ENCODE measurements around the gene RAPGEF4. TPM values are rescaled to one million over a fixed set of nuclear protein-coding genes. Genes with fewer than 3 reads are reported as not detected.
A peak's percentile ranks its signal among the peaks of the same experiment; 100 is the strongest.

Gene RAPGEF4
- polyA plus RNA-seq, 1 experiment: 1.3 TPM

DNA sequence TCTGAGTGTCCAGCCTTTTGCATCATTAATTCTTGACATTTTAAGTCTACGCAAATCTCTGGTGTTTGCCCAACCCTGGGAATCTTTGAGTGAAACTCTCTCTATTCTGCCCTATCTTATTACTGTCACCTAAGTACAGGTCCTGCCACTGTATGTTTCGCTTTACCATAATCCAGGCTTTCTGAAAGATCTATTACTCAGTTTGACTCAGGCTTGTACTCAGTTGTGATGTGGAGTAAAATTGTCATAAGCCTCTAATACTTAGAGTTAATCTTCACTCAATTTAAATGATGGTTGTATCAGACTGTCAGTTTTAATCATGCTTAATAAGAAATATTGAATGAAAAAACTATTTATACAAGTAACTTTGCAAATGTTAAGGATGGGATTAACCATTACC, 30.3 kb upstream of the RAPGEF4 start:
- ChIA-PET POLR2A (no interaction called here), CTCF (interaction anchor here (1.0 to 2.0 kb wide), 3 partner anchors 12 to 92 kb away, joined by 3 to 7 read pairs (median 4); no protein-coding TSS in a partner anchor)
- TF ChIP-seq, protein P1, sequence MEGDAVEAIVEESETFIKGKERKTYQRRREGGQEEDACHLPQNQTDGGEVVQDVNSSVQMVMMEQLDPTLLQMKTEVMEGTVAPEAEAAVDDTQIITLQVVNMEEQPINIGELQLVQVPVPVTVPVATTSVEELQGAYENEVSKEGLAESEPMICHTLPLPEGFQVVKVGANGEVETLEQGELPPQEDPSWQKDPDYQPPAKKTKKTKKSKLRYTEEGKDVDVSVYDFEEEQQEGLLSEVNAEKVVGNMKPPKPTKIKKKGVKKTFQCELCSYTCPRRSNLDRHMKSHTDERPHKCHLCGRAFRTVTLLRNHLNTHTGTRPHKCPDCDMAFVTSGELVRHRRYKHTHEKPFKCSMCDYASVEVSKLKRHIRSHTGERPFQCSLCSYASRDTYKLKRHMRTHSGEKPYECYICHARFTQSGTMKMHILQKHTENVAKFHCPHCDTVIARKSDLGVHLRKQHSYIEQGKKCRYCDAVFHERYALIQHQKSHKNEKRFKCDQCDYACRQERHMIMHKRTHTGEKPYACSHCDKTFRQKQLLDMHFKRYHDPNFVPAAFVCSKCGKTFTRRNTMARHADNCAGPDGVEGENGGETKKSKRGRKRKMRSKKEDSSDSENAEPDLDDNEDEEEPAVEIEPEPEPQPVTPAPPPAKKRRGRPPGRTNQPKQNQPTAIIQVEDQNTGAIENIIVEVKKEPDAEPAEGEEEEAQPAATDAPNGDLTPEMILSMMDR (IDR thresholded peaks at IDR 0.05; ENCODE audit: low read depth, low read length): no peak
- no peak for DNase-seq (ENCODE audit: low read depth, low spot score)
- H3K27ac ChIP-seq (ENCODE audit: low read depth, low read length): no peak overlapping the region
- no peak overlapping the region for H3K4me3 ChIP-seq (ENCODE audit: low read depth, low read length)
- H3K27me3 ChIP-seq (ENCODE audit: control insufficient read depth, insufficient read depth, low read length): no peaks in the 10 kb centered on the region
- H3K9me3 ChIP-seq (ENCODE audit: control insufficient read depth, insufficient read depth, low read length): no peaks in the 10 kb centered on the region; the same call in 1 of the 2 replicates

DNA sequence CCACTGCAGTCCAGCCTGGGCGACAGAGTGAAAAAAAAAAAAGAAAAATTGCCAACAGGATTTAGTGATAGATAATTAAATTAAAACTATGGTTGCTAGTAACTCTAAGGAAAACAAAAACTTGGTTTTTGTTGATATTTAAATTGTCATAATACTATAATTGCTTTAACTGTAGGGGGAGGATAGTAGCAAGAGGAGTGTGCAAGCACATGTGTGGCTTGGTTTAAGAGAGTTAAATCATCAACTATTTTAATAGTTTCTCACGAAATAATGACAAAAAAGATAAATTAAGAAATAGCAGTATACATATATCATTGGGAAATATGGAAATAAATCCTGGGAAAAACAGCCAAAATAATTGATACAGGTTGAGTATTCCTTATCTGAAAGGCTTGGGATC, 27.4 kb upstream of the RAPGEF4 start:
- Histone ChIP-seq H3K27ac (ENCODE audit: low read depth, low read length) (no peak overlapping the region), H3K27me3 (ENCODE audit: control insufficient read depth, insufficient read depth, low read length) (no peaks in the 10 kb centered on the region), H3K4me3 (ENCODE audit: low read depth, low read length) (no peak overlapping the region), H3K9me3 (ENCODE audit: control insufficient read depth, insufficient read depth, low read length) (peaks cover 1% of the 10 kb centered on the region)
- DNase-seq (ENCODE audit: low read depth, low spot score): no peak
- TF ChIP-seq, protein P1 (IDR thresholded peaks at IDR 0.05; ENCODE audit: low read depth, low read length): no peak
- ChIA-PET CTCF (interaction anchor here (0.7 to 3.1 kb wide), 2 partner anchors 114 to 224 kb away, joined by 5 to 21 read pairs; no protein-coding TSS in a partner anchor), POLR2A (no interaction called here)

DNA sequence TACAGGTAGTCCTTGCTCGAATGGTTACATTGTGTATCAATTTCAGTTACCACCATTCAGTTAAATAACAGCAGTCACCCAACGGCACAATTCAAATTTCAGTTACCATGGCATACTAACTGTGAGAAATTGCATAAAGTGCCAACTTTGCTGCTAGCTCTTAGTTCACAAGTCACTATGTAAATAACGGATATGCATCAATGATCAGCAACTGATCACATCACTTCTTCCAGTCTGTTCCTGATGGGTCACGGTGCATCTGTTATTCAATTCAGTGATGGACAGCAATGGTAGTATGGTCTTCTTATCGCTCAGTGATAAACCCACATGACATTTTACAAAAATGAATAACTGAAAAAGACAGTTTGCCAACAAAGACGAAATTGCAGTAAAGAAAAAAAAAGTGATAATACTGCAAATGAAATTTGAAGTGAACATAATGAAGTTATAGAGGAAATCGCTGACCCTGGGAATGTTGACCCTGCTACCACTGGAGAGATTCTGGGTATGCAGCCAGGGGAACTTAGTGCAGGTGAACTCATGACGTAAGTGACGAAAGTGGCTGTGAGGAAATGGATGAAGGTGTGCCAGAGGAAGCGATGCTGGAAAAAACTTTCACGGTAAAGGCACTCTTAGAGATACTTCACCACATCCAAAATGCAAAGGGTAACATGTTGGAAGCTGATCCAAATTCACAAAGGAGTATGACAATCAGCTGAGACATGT, 25.9 kb upstream of the RAPGEF4 start:
- CTCF ChIA-PET: interaction anchor here (0.8 to 3.1 kb wide), 7 partner anchors 8 to 739 kb away, joined by 3 to 21 read pairs (median 5); no protein-coding TSS in a partner anchor
- H3K27ac ChIP-seq (ENCODE audit: low read depth, low read length): no peak overlapping the region
- no peak overlapping the region for H3K4me3 ChIP-seq (ENCODE audit: low read depth, low read length)
- no peaks in the 10 kb centered on the region for H3K27me3 ChIP-seq (ENCODE audit: control insufficient read depth, insufficient read depth, low read length)
- POLR2A ChIA-PET: no interaction called here
- DNase-seq (ENCODE audit: low read depth, low spot score): no peak
- TF ChIP-seq, protein P1 (IDR thresholded peaks at IDR 0.05; ENCODE audit: low read depth, low read length): no peak
- peaks cover 4% of the 10 kb centered on the region for H3K9me3 ChIP-seq (ENCODE audit: control insufficient read depth, insufficient read depth, low read length)

DNA sequence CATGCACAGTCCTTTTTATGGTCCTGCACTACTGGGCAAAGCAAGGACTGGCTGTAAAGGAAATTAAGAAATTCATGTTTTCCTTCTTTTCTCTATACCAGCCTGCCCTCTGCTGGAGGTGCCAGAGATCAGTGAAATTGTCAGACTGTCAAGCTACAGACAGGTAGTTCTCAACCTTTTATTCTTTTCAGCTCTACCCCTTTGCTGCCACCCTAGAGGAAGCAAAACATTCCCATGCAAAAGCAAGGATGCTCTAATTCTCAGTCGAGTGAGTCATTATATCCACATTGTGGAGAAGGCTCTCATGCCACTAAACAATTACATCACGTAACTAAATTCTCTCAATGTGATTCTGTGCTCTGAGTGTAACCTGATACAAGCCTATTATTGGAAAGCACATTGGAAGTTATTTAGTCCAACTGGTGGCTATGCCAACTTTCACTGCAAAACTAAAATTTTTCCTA, 25.0 kb upstream of the RAPGEF4 start:
- peaks cover 4% of the 10 kb centered on the region for H3K9me3 ChIP-seq (ENCODE audit: control insufficient read depth, insufficient read depth, low read length)
- H3K4me3 ChIP-seq (ENCODE audit: low read depth, low read length): no peak overlapping the region
- H3K27me3 ChIP-seq (ENCODE audit: control insufficient read depth, insufficient read depth, low read length): no peaks in the 10 kb centered on the region
- POLR2A ChIA-PET: no interaction called here
- no peak overlapping the region for H3K27ac ChIP-seq (ENCODE audit: low read depth, low read length)
- TF ChIP-seq, protein P1 (IDR thresholded peaks at IDR 0.05; ENCODE audit: low read depth, low read length): peak; percentile 44
- DNase-seq (ENCODE audit: low read depth, low spot score): peak; percentile 74
- CTCF ChIA-PET: interaction anchor here (1.0 to 3.1 kb wide), 6 partner anchors 9 to 738 kb away, joined by 3 to 21 read pairs (median 6); no protein-coding TSS in a partner anchor

DNA sequence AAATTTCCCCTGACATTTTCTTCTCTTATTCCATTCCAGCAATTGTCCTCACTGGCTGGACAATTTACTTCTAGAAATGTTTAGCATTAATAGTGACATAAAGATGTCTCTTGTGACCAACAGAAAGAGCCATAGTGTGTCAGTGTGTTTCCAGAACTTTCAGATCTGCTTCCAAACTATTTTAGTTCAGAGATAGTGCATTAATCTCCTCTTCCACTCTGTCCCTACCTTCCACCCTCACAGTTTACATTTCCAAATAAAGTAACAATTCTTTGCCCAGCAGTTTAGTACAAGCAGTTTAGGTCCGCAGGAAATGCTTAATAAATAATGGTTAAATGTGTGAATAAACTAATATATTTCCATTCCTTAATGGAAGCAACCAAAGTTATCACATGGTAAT, 24.5 kb upstream of the RAPGEF4 start:
- ChIA-PET CTCF (interaction anchor here (1.0 to 3.1 kb wide), 5 partner anchors 10 to 738 kb away, joined by 3 to 21 read pairs (median 6); no protein-coding TSS in a partner anchor), POLR2A (no interaction called here)
- DNase-seq (ENCODE audit: low read depth, low spot score): no peak
- Histone ChIP-seq H3K27me3 (ENCODE audit: control insufficient read depth, insufficient read depth, low read length) (no peaks in the 10 kb centered on the region), H3K27ac (ENCODE audit: low read depth, low read length) (no peak overlapping the region), H3K9me3 (ENCODE audit: control insufficient read depth, insufficient read depth, low read length) (peaks cover 4% of the 10 kb centered on the region), H3K4me3 (ENCODE audit: low read depth, low read length) (no peak overlapping the region)
- TF ChIP-seq, protein P1 (IDR thresholded peaks at IDR 0.05; ENCODE audit: low read depth, low read length): no peak
